GM19193 (cell line): ENCODE results near the gene ATP5MK.

ENCODE experiments used
- POLR2A ChIP-seq: IDR thresholded peaks from 4 replicates; pipeline ENCODE4 v1.6.1; 2011; ENCODE audit not compliant: insufficient read depth, insufficient read length; ENCODE audit errors: extremely low read depth

The ATP5MK gene

DNA sequence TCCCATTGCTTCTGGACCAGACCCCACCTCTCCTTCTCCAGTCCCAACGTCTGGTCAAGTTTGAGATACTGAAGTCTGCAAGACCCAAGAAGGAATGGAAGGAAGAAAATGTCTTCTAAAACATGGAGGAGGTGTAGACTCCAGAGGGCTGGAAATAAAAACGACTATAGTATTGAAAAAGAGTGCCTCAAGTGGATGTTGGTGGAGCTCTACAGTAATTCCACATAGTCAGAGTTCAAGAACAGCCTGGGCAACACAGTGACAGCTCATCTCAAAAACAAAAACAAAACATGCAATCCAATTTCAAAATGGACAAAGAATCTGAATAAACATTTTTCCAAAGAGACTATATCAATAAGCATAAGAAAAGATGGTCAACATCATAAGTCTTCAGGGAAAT lies 43.0 kb downstream of the ATP5MK start:
- no peak for TF ChIP-seq POLR2A

DNA sequence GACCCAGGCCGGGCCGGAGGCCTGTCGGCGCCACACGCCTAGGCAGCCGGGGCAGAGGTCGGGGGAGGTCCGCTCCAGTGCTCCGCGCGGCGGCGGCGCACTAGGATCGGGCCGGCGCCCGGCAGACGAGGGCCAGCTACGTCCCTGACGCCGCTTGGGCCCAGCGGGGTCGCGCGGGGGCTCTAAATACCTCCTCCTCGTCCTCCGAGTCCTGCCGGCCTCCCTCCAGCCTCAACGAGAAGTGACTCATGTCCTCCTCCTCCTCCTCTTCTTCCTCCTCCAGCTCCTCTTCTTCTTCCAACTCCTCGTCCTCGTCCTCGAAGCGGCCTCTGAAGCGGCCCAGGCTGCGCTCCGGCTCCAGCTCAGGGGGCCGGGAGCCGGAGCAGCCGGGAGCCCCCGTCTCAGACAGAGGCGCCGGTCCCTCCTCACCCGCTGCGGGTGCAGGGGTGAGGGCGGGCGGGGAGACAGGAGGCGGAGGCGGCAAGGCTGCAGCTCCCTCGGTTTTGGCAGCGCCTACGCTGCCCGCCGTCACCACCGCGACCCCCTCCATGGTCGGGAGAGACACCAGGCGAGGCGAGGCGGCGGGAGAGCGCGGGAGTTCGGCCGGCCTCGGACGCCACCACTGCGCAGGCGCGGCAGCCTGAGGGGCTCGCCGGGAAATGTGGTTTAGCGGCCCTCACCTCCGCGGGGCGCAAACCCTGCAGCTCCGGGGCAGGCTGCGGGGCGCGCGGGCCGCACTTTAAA lies 45.6 kb downstream of the ATP5MK start, which contains the start of gene PCGF6:
PCGF6 (minus strand) TSS at position 624 of the 744 bp plus-strand sequence; CDS start at position 550, 74 bp downstream.
- TF ChIP-seq POLR2A = peak; percentile 64

DNA sequence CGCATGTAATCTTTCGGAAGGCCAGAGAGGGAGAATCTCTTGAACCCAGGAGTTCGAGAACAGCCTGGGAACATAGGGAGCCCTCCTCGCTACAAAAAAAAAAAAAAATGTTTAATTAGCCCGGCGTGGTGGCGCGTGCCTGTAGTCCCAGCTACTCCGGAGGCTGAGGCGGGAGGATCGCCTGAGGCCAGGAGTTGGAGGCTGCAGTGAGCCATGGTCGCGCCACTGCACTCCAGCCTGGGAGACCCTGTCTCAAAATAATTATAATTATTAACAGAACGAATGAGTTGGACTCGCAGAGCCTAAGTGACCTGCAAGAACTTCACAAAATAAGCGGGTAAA lies 46.1 kb downstream of the ATP5MK start:
- no peak for TF ChIP-seq POLR2A
